ENCODE measurements around the gene DPYSL4. TPM values are rescaled to one million over a fixed set of nuclear protein-coding genes. Genes with fewer than 3 reads are reported as not detected.

DPYSL4 gene
- total RNA-seq, 2 donors from 2014 or later, result 0.28 TPM; not detected in 1

- ATAC-seq (ENCODE audit: insufficient number of reproducible peaks, low FRiP score, low read depth) (no peak), DNase-seq (ENCODE audit: low spot score) (no peak)
- H3K27ac ChIP-seq, result no peak overlapping the region
- TF ChIP-seq, protein P1, sequence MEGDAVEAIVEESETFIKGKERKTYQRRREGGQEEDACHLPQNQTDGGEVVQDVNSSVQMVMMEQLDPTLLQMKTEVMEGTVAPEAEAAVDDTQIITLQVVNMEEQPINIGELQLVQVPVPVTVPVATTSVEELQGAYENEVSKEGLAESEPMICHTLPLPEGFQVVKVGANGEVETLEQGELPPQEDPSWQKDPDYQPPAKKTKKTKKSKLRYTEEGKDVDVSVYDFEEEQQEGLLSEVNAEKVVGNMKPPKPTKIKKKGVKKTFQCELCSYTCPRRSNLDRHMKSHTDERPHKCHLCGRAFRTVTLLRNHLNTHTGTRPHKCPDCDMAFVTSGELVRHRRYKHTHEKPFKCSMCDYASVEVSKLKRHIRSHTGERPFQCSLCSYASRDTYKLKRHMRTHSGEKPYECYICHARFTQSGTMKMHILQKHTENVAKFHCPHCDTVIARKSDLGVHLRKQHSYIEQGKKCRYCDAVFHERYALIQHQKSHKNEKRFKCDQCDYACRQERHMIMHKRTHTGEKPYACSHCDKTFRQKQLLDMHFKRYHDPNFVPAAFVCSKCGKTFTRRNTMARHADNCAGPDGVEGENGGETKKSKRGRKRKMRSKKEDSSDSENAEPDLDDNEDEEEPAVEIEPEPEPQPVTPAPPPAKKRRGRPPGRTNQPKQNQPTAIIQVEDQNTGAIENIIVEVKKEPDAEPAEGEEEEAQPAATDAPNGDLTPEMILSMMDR (IDR thresholded peaks at IDR 0.05), result no peak
- no peaks in the 10 kb centered on the region for H3K4me1 ChIP-seq (ENCODE audit: control insufficient read depth in 1 of 2, low read depth in 2 of 2)
- H3K9me3 ChIP-seq, result no peaks in the 10 kb centered on the region
- H3K36me3 ChIP-seq, result no peaks in the 10 kb centered on the region
- H3K4me3 ChIP-seq, result no peak overlapping the region
- no peaks in the 10 kb centered on the region for H3K27me3 ChIP-seq (replicated peaks; ENCODE audit: insufficient read depth)
Measured at GRCh38 chr10:132150777-132151176, 36.0 kb upstream of the DPYSL4 start.

DNA sequence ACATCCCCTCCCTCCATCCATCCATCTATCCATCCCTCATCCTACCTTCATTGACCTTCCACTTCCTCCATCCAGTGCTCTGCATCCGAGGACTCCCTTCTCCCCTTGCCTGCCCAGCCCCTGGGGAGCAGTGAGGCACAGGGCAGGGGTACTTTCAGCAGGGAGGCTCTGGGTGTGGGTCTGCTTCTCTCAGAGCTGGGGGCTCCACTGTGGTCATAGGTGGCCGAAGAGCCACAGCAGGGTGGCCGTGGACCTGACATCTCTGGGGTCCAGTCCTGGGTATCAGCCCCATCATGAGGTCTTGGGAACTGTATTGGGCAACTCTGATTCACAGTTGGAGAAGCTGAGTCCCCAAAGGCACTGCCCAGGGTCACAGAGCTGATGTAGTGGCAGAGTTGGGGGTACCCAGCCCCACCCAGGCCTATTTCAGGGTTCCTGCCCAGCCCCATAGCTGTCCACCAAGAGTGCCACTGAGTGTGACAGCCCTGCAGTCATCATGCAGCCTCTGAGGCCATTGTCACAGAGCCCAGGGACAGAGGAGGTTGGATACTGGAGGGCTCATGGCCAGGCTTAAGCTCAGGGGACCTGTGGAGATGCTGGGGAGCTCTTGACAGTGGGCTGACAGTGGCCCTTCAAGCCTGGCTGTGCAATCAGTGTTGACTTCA, 35.3 kb upstream of the DPYSL4 start:
- DNase-seq (ENCODE audit: low spot score) (no peak), ATAC-seq (ENCODE audit: insufficient number of reproducible peaks, low FRiP score, low read depth) (no peak)
- no peak overlapping the region for H3K27ac ChIP-seq
- no peak overlapping the region for H3K4me3 ChIP-seq
- H3K4me1 ChIP-seq (ENCODE audit: control insufficient read depth in 1 of 2, low read depth in 2 of 2), result no peaks in the 10 kb centered on the region
- no peaks in the 10 kb centered on the region for H3K9me3 ChIP-seq
- no peaks in the 10 kb centered on the region for H3K36me3 ChIP-seq
- TF ChIP-seq, protein P1 (IDR thresholded peaks at IDR 0.05), result no peak
- H3K27me3 ChIP-seq (replicated peaks; ENCODE audit: insufficient read depth), result no peaks in the 10 kb centered on the region

GRCh38 chr10:132151951-132152505, 34.7 kb upstream of the DPYSL4 start:
- Histone ChIP-seq H3K4me3 (no peak overlapping the region), H3K9me3 (no peaks in the 10 kb centered on the region), H3K4me1 (ENCODE audit: control insufficient read depth in 1 of 2, low read depth in 2 of 2) (no peaks in the 10 kb centered on the region), H3K27me3 (replicated peaks; ENCODE audit: insufficient read depth) (no peaks in the 10 kb centered on the region), H3K36me3 (no peaks in the 10 kb centered on the region), H3K27ac (no peak overlapping the region)
- TF ChIP-seq, protein P1 (IDR thresholded peaks at IDR 0.05), result no peak
- ATAC-seq (ENCODE audit: insufficient number of reproducible peaks, low FRiP score, low read depth) (no peak), DNase-seq (ENCODE audit: low spot score) (no peak)

GRCh38 chr10:132152896-132153580, 33.7 kb upstream of the DPYSL4 start:
- H3K4me3 ChIP-seq, result no peak overlapping the region
- ATAC-seq (ENCODE audit: insufficient number of reproducible peaks, low FRiP score, low read depth), result no peak
- no peak overlapping the region for H3K27ac ChIP-seq
- H3K36me3 ChIP-seq, result no peaks in the 10 kb centered on the region
- TF ChIP-seq, protein P1 (IDR thresholded peaks at IDR 0.05), result no peak
- no peaks in the 10 kb centered on the region for H3K27me3 ChIP-seq (replicated peaks; ENCODE audit: insufficient read depth)
- DNase-seq (ENCODE audit: low spot score), result no peak
- no peaks in the 10 kb centered on the region for H3K9me3 ChIP-seq
- H3K4me1 ChIP-seq (ENCODE audit: control insufficient read depth in 1 of 2, low read depth in 2 of 2), result no peaks in the 10 kb centered on the region

DNA sequence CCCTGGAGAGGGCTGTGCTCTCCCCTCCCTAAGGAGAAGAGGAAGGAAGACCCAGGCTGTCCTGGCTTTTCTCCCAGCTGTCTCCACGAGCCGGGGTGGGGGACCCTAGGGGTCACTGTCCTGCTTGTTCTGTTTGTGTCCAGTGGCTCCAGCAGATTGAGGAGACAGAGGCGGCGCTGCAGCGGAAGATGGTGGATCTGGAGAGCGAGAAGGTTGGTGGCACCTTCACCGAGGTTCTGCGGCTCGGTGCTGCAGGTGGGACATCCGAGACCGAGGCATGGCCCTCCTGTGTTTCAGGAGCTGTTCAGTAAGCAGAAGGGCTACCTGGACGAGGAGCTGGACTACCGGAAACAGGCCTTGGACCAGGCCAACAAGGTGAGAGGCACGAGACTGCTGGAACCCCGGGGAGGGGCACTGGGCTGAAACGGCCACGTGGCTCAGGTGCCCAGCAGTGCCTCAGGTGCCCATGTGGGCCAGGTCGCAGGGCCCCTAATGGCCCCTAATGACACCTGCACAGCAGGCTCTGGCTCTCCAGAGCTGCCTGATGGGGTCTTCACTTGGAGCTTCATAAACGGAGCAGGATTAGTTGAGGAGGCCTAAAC, 33.0 kb upstream of the DPYSL4 start:
- Histone ChIP-seq H3K9me3 (no peaks in the 10 kb centered on the region), H3K27me3 (replicated peaks; ENCODE audit: insufficient read depth) (no peaks in the 10 kb centered on the region), H3K4me3 (no peak overlapping the region), H3K36me3 (no peaks in the 10 kb centered on the region), H3K27ac (no peak overlapping the region), H3K4me1 (ENCODE audit: control insufficient read depth in 1 of 2, low read depth in 2 of 2) (no peaks in the 10 kb centered on the region)
- no peak for ATAC-seq (ENCODE audit: insufficient number of reproducible peaks, low FRiP score, low read depth)
- no peak for DNase-seq (ENCODE audit: low spot score)
- TF ChIP-seq, protein P1 (IDR thresholded peaks at IDR 0.05), result no peak
